ENCODE results near the gene CUEDC2. TPM values are rescaled to one million over a fixed set of nuclear protein-coding genes. Genes with fewer than 3 reads are reported as not detected.

Gene CUEDC2
- total and polyA plus RNA-seq, 10 of the 15 experiments (the other 5 are each of a cell fraction or from before 2014, with no cell fraction given) = 20.4 to 121 (median 75.0) TPM

- ChIA-PET CTCF (no interaction called here), RAD21 (ENCODE audit: unreplicated experiment) (no interaction called here), SMC1A (ENCODE audit: uncharacterized antibody, unreplicated experiment) (interaction anchor here (1.3 kb wide), 1 partner anchor 112 kb away, joined by 3 read pairs; no protein-coding TSS in a partner anchor), POLR2A (interaction anchor here (0.7 to 1.5 kb wide), 2 partner anchors 18 to 73 kb away, joined by 4 read pairs; no protein-coding TSS in a partner anchor)
- Histone ChIP-seq H3K9ac (ENCODE audit: control insufficient read depth, insufficient read depth, low read length) (no peak overlapping the region), H3K4me2 (ENCODE audit: control insufficient read depth, insufficient read depth) (no peak overlapping the region), H3K27ac (ENCODE audit: control insufficient read depth, insufficient read depth) (no peak overlapping the region), H3K9me3 (replicated peaks; ENCODE audit: control insufficient read depth, insufficient read depth, low read length) (no peaks in the 10 kb centered on the region), H4K20me1 (ENCODE audit: control insufficient read depth, insufficient read depth) (no peaks in the 10 kb centered on the region), H3K79me2 (ENCODE audit: control insufficient read depth, insufficient read depth, low read length) (no peaks in the 10 kb centered on the region), H3K27me3 (replicated peaks in 1 of 2; ENCODE audit: control insufficient read depth in 2 of 2, insufficient read depth in 2 of 2, low read length in 1 of 2) (no peaks in the 10 kb centered on the region), H3K4me1 (ENCODE audit: control insufficient read depth, insufficient read depth, low read length) (no peaks in the 10 kb centered on the region), H2AFZ (ENCODE audit: control insufficient read depth, low read depth, low read length) (no peak overlapping the region), H3K36me3 (ENCODE audit: control insufficient read depth in 2 of 2, insufficient read depth in 2 of 2, low read length in 1 of 2) (no peaks in the 10 kb centered on the region), H3K4me3 (no peak overlapping the region)
- no peak for DNase-seq (ENCODE audit: low read depth, low spot score)
- no peak for ATAC-seq
- TF ChIP-seq REST (IDR thresholded peaks at IDR 0.05; ENCODE audit: low read depth, low read length) (no peak), CTCF (IDR thresholded peaks at IDR 0.05 in 2 of 3, conservative IDR thresholded peaks at IDR 0.05 in 1 of 3; ENCODE audit: control insufficient read depth in 2 of 3, extremely low read depth in 1 of 3, insufficient read depth in 1 of 3, low read depth in 3 of 3, low read length in 3 of 3) (no peak), MXI1 (IDR thresholded peaks at IDR 0.05; ENCODE audit: low read depth, low read length) (no peak), CBFB (IDR thresholded peaks at IDR 0.05; ENCODE audit: low read depth) (no peak), BCL11A (IDR thresholded peaks at IDR 0.05; ENCODE audit: low read depth, low read length) (no peak), CHD4 (IDR thresholded peaks at IDR 0.05) (no peak), TCF12 (IDR thresholded peaks at IDR 0.05; ENCODE audit: low read depth, low read length) (no peak), USF1 (IDR thresholded peaks at IDR 0.05; ENCODE audit: borderline replicate concordance, extremely low read length, insufficient read depth, low read depth, low read length) (no peak), RELA (IDR thresholded peaks at IDR 0.05; ENCODE audit: borderline replicate concordance, partially characterized antibody) (no peak), RB1 (IDR thresholded peaks at IDR 0.05; ENCODE audit: borderline replicate concordance) (no peak), YBX1 (IDR thresholded peaks at IDR 0.05) (no peak), RUNX3 (IDR thresholded peaks at IDR 0.05; ENCODE audit: low read length) (no peak), ELK1 (IDR thresholded peaks at IDR 0.05; ENCODE audit: low read depth, low read length) (no peak)
- 81% methylated on average over 35 of the region's 36 CpGs for WGBS (ENCODE audit: insufficient coverage, insufficient replicate concordance, low lambda C conversion rate, missing lambda C conversion rate)
- FAIRE-seq = no peak
- intact Hi-C loops (cut with micrococcal nuclease; ENCODE audit: unreplicated experiment) (no loop called here), in situ Hi-C loops (cut with MboI) (no loop called here)
- BruUV-seq (replicated peaks) = no TSS peak
These were observed 38.5 kb upstream of the CUEDC2 start for GRCh38 chr10:102470579-102471546.
